Chondrocyte (in vitro differentiated cells): ENCODE results near the gene ELOVL7. TPM values are rescaled to one million over a fixed set of nuclear protein-coding genes. Genes with fewer than 3 reads are reported as not detected.

Experiments used
- DNase-seq: peaks from one replicate; pipeline ENCODE4 v3.0.0; 2021; ENCODE audit warnings: mixed read lengths, low spot score
- H3K27ac Mint-ChIP-seq: one replicate; pipeline ENCODE4 v1.8.0; 2021; ENCODE audit warnings: mild to moderate bottlenecking, moderate library complexity, mixed read lengths; ENCODE audit not compliant: unreplicated experiment
- H3K27me3 Mint-ChIP-seq: 2 replicates; pipeline ENCODE4 v1.8.0; 2021; ENCODE audit warnings: low read depth, mixed read lengths
- H3K36me3 Mint-ChIP-seq: 2 replicates; pipeline ENCODE4 v1.8.0; 2021; ENCODE audit warnings: low read depth, mixed read lengths
- H3K4me1 Mint-ChIP-seq: 2 replicates; pipeline ENCODE4 v1.8.0; 2021; ENCODE audit warnings: low read depth, mild to moderate bottlenecking, mixed read lengths
- H3K4me3 Mint-ChIP-seq: one replicate; pipeline ENCODE4 v1.8.0; 2021; ENCODE audit warnings: mild to moderate bottlenecking, moderate library complexity, mixed read lengths; ENCODE audit not compliant: unreplicated experiment
- H3K9me3 Mint-ChIP-seq: 2 replicates; pipeline ENCODE4 v1.8.0; 2021; ENCODE audit warnings: low read depth, mixed read lengths
- CTCF ChIP-seq: fragments of 200-600 bp; sonication (generic); IDR thresholded peaks from 2 replicates; pipeline ENCODE4 v1.5.0; 2021; ENCODE audit warnings: antibody characterized with exemption, mild to moderate bottlenecking, moderate library complexity
- total RNA-seq: library from RNA; stranded (reverse); gene quantifications from 3 replicates; pipeline ENCODE4 v1.2.1, GENCODE V29; 2021

ELOVL7 gene
- total RNA-seq, 1 donor from 2014 or later: 0.40 TPM

GRCh38 chr5:60806591-60807243, 37.4 kb downstream of the ELOVL7 start:
- H3K9me3 Mint-ChIP-seq: no peaks in the 10 kb centered on the region
- no peaks in the 10 kb centered on the region for H3K27me3 Mint-ChIP-seq
- H3K4me1 Mint-ChIP-seq: peaks cover 10% of the 10 kb centered on the region
- H3K27ac Mint-ChIP-seq: no peak overlapping the region
- no peaks in the 10 kb centered on the region for H3K36me3 Mint-ChIP-seq
- no peak for DNase-seq
- TF ChIP-seq CTCF: no peak
- no peak overlapping the region for H3K4me3 Mint-ChIP-seq

DNA sequence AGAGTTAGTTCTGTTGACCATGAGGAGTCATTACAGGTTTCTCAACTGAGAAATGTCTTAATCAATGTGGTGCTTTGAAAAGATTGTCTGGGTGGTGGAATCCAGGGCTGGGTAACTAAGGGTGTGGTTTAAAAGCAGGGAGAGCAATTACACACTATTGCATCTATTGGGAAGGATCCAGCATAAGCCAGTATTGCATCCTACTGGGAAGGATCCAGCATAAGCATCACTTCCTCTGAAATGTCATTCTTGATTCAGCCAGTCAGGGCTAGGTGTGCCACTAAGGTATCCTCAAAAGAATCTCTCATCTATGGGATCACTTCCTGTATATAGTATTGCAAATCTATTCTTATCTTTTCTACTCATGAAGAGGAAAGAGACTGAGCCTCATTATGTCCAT, 38.6 kb downstream of the ELOVL7 start:
- H3K27me3 Mint-ChIP-seq: no peaks in the 10 kb centered on the region
- DNase-seq: no peak
- peaks cover 2% of the 10 kb centered on the region for H3K4me1 Mint-ChIP-seq
- H3K4me3 Mint-ChIP-seq: no peak overlapping the region
- no peak overlapping the region for H3K27ac Mint-ChIP-seq
- TF ChIP-seq CTCF: no peak
- H3K36me3 Mint-ChIP-seq: no peaks in the 10 kb centered on the region
- no peaks in the 10 kb centered on the region for H3K9me3 Mint-ChIP-seq

GRCh38 chr5:60803712-60804111, 40.4 kb downstream of the ELOVL7 start:
- no peak for DNase-seq
- Mint-ChIP-seq H3K9me3 (no peaks in the 10 kb centered on the region), H3K4me3 (no peak overlapping the region), H3K27me3 (peaks cover 2% of the 10 kb centered on the region), H3K27ac (no peak overlapping the region), H3K36me3 (no peaks in the 10 kb centered on the region), H3K4me1 (no peaks in the 10 kb centered on the region)
- no peak for TF ChIP-seq CTCF

GRCh38 chr5:60802986-60803385, 41.1 kb downstream of the ELOVL7 start:
- no peak for DNase-seq
- Mint-ChIP-seq H3K4me1 (no peaks in the 10 kb centered on the region), H3K27ac (no peak overlapping the region), H3K9me3 (no peaks in the 10 kb centered on the region), H3K4me3 (no peak overlapping the region), H3K36me3 (no peaks in the 10 kb centered on the region), H3K27me3 (peaks cover 7% of the 10 kb centered on the region)
- TF ChIP-seq CTCF: no peak

GRCh38 chr5:60802226-60802625, 41.8 kb downstream of the ELOVL7 start:
- no peak for DNase-seq
- H3K27me3 Mint-ChIP-seq: peaks cover 12% of the 10 kb centered on the region
- no peak overlapping the region for H3K27ac Mint-ChIP-seq
- no peak overlapping the region for H3K4me3 Mint-ChIP-seq
- H3K9me3 Mint-ChIP-seq: no peaks in the 10 kb centered on the region
- no peaks in the 10 kb centered on the region for H3K4me1 Mint-ChIP-seq
- no peaks in the 10 kb centered on the region for H3K36me3 Mint-ChIP-seq
- TF ChIP-seq CTCF: no peak
